ENCODE measurements around the gene CELSR1.

Gene CELSR1

DNA sequence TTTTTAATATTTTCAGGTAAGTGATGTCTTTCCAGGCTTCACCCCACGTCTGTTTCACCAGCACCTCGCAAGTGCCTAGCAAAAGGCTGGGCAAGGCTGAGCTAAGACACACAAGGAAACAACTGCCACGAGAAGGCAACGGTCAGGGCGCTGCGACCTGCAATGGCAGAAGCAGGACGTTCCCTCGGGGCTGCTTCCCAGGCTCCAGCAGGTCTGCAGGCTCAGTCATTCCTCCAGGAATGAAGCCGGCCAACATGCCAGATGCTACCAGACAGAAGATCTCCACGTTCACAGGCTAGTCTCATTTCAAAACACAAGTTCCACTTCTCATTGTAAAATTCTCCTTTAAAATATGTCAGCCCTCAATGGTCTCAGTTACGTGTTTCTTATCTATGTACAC lies 45.5 kb downstream of the CELSR1 start:
- in situ Hi-C loops (cut with HindIII; ENCODE audit: low sequenced_read_pairs): no loop called here
- TF ChIP-seq, protein P1, sequence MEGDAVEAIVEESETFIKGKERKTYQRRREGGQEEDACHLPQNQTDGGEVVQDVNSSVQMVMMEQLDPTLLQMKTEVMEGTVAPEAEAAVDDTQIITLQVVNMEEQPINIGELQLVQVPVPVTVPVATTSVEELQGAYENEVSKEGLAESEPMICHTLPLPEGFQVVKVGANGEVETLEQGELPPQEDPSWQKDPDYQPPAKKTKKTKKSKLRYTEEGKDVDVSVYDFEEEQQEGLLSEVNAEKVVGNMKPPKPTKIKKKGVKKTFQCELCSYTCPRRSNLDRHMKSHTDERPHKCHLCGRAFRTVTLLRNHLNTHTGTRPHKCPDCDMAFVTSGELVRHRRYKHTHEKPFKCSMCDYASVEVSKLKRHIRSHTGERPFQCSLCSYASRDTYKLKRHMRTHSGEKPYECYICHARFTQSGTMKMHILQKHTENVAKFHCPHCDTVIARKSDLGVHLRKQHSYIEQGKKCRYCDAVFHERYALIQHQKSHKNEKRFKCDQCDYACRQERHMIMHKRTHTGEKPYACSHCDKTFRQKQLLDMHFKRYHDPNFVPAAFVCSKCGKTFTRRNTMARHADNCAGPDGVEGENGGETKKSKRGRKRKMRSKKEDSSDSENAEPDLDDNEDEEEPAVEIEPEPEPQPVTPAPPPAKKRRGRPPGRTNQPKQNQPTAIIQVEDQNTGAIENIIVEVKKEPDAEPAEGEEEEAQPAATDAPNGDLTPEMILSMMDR (IDR thresholded peaks at IDR 0.05; ENCODE audit: low read depth, low read length, missing control alignments): no peak
- no peak for DNase-seq (ENCODE audit: low read depth)
- no peak overlapping the region for H3K4me3 ChIP-seq (ENCODE audit: low read depth, low read length)

DNA sequence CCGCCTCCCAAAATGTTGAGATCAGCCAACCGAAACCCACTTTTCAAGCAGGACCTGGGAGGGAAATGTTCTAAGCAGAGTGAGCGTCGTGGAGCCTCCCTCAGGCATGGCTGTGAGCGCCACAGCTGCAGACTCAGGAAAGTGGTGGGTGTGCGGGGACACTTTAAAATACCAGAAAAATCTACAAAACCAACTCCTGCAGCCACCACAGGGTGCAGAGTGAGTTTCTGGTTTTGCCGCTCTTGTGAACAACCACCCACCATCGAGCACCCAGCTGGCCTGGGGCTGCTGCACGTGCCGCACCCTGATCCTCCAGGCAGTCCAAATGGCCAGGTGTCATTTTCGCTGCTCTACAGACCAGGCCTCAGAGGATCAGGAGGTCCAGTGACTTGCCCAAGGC lies 46.9 kb downstream of the CELSR1 start:
- in situ Hi-C loops (cut with HindIII; ENCODE audit: low sequenced_read_pairs): no loop called here

DNA sequence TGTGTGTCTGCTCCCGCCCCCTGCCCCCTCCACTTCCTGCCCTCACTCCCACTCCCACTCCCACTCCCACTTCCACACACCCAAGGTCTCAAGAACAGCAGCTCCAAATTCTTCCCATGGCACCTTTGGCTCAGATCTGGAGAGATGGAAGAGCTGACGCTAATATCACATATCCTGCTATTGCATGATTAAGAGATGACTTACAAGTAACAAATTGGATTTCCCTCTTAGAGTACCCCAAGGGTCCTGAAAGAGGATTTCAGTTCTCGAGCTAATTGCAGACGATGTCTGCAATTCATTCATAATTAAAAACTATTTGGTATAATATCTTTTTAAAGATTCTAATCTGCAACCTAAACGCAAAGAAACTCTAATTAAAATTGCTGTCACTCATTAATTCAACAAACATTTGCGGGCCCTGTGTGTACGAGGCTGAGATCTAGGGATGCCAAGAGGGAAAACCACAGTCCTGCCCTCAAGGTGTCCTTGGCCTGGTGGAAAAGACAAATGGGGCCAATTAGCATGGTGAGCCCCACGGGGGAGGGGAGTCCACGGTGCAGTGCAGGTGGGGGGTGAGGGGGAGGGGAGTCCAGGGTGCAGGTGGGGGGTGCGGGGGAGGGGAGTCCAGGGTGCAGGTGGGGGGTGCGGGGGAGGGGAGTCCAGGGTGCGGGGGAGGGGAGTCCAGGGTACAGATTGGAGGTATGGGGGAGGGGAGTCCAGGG lies 50.3 kb downstream of the CELSR1 start:
- DNase-seq (ENCODE audit: low read depth): no peak
- TF ChIP-seq, protein P1 (IDR thresholded peaks at IDR 0.05; ENCODE audit: low read depth, low read length, missing control alignments): no peak
- no peak overlapping the region for H3K4me3 ChIP-seq (ENCODE audit: low read depth, low read length)
- in situ Hi-C loops (cut with HindIII; ENCODE audit: low sequenced_read_pairs): no loop called here

More for the DNA sequence above, 46.9 kb downstream of the CELSR1 start:
- TF ChIP-seq, protein P1 (IDR thresholded peaks at IDR 0.05; ENCODE audit: low read depth, low read length, missing control alignments): no peak
- DNase-seq (ENCODE audit: low read depth): no peak
- no peak overlapping the region for H3K4me3 ChIP-seq (ENCODE audit: low read depth, low read length)

DNA sequence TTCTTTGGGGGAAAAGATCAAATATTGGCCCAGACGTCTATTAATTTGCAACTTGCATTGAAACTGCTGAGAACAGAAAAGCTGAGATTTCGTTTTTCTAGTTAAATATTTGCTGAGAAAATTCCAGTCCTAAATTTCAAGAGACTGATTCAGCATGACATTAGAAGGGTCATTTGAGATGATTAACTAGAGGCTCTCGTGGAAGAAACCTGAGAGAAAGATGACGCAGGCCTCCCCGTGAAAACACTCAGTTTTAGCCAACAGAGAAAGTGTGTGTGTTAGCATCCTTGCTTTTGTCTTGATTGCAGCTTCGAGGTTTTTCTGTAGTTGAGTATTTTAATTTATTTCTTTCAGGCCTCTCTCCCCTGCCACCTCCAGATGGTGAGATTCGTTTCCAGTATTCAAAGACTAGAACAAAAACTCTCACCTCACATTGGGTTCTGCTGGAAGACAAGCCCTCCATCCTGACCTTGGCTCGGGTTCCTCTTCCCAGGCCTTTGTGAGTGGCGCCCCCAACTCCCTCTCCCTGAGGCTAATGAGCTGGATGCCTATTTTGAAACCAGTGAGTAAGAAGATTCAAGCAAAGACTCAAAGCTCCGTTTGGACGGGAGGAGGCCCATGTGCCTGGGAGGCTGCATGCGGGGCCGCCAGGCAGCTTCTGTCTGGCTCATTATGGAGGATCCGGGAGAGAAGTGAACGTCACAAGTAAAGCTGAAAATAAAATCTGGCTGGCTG lies 52.4 kb downstream of the CELSR1 start:
- peak; percentile 28 for DNase-seq (ENCODE audit: low read depth)
- in situ Hi-C loops (cut with HindIII; ENCODE audit: low sequenced_read_pairs): no loop called here
- no peak overlapping the region for H3K4me3 ChIP-seq (ENCODE audit: low read depth, low read length)
- TF ChIP-seq, protein P1 (IDR thresholded peaks at IDR 0.05; ENCODE audit: low read depth, low read length, missing control alignments): no peak

DNA sequence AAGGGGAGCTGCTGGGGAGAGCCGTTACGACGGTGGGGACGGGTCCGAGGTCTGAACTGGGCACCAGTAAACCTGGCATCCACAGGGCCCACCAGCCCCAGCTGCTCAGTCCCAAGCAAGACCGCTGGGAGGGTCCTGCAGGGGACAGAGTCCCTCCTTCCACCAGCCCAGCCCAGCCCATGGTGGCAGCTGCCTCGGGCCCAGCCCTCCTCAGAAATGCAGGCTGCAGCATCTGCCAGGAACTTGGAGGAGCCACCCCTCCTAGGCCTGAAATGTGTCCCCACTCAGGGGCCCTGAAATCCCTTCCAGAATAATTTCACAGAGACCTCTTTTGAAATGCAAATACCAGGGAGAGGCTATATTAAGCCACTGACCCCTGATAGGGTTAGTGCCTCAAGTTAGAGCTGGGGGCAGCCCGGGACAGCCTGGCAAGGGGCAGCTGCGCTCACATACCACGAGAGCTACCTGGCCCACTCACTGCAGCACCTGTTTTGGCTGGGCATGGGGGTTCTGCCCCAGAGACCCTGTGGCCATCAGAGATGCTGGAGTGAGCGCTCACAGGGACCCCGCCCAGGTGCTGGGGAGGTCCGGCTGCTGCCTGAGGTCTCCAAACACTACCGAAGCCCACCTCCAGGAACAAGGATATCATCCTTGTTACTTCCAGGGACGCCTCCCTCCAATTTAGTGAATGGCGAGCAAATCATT lies 53.1 kb downstream of the CELSR1 start:
- TF ChIP-seq, protein P1 (IDR thresholded peaks at IDR 0.05; ENCODE audit: low read depth, low read length, missing control alignments): no peak

DNA sequence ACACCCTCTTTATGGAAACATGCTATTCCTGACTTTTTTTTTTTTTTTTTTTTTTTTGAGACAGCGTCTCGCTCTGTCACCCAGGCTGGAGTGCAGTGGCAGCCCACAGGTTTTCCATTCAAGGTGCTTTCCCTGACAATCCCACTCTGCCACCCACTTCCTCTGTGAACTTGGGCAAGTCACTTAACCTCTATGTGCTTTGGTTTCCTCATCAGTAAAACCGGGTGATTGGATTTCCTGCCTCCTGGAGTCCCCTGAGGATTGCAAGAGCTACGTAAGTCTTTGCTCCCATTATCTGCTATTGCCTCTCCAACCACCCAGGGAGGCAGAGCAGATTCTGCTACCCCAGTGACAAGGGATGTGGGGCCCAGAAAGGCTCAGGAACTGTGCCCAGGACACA lies 54.1 kb downstream of the CELSR1 start:
- no peak for DNase-seq (ENCODE audit: low read depth)
- TF ChIP-seq, protein P1 (IDR thresholded peaks at IDR 0.05; ENCODE audit: low read depth, low read length, missing control alignments): no peak
- H3K4me3 ChIP-seq (ENCODE audit: low read depth, low read length): no peak overlapping the region
- in situ Hi-C loops (cut with HindIII; ENCODE audit: low sequenced_read_pairs): no loop called here

More for the DNA sequence above, 53.1 kb downstream of the CELSR1 start:
- DNase-seq (ENCODE audit: low read depth): no peak
- in situ Hi-C loops (cut with HindIII; ENCODE audit: low sequenced_read_pairs): no loop called here
- H3K4me3 ChIP-seq (ENCODE audit: low read depth, low read length): no peak overlapping the region
